HG03457 (cell line): ENCODE results near the gene GH2.
"Not testable (repeated sequence)": the region's sequence is repeated elsewhere in the genome, so short reads cannot be mapped to it uniquely, and the experiment has no call there.

Experiments used
- ATAC-seq: cut with Tn5 transposase; IDR thresholded peaks from one replicate; pipeline ENCODE4 v1.9.1; 2021; ENCODE audit warnings: moderate number of reproducible peaks; ENCODE audit not compliant: unreplicated experiment

GH2 gene

DNA sequence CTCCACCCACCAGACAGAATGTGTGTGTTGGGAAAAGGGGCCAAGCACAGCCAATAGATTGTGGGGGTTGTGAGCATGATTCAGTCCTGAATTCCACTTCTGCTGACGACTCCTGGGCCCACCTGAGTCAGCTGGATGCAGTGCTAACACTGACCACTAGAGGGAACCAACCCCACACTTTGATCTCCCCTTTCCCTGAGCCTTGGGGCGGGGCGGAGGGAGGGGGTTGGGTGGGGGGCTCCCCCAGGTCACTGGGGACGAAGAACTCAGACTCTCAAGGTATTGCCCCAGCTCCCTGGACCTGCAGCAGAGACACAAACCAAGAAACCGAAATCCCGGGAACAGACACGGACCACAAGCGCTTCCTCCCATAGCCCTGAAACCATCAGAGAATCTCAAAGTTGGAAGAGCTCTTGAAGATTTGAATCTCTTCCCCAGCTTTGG is 29.9 kb upstream of the GH2 start:
- ATAC-seq: no peak

DNA sequence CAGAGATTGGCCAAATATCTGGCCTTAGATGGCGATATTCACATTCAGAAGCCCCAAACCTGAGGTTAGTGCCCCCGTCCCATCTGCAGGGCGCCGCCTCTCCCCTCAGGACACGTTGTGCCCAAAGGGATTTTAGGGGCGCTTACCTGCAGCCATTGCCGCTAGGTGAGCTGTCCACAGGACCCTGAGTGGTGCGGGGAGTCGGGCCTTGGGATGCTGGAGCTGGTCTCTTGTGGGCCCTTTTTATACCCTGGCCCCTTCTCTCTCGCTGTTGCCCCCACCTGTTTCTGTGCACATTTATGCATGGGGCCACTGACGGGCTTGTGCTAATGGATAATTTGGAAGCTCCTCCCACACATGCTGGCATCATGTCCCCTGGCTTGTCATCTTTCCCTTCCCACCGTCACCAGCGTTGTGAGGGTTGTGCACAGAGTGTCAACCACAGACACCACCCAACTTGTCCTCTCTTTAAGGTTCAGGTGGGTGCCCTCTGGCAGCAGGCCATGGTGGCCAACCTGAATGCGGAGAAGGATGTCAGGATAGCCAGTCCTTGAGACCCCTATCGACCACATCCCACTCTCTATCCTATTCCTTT is 29.4 kb upstream of the GH2 start, which contains the start of gene CSHL1:
Gene CSHL1 (minus strand): TSS at position 218 of the 595 bp plus-strand sequence. CDS start 62 bp downstream, at position 156.
- no peak for ATAC-seq

GRCh38 chr17:63910096-63910495 is 28.4 kb upstream of the GH2 start:
- ATAC-seq: no peak

GRCh38 chr17:63909586-63909985 is 27.8 kb upstream of the GH2 start:
- ATAC-seq: not testable (repeated sequence)

DNA sequence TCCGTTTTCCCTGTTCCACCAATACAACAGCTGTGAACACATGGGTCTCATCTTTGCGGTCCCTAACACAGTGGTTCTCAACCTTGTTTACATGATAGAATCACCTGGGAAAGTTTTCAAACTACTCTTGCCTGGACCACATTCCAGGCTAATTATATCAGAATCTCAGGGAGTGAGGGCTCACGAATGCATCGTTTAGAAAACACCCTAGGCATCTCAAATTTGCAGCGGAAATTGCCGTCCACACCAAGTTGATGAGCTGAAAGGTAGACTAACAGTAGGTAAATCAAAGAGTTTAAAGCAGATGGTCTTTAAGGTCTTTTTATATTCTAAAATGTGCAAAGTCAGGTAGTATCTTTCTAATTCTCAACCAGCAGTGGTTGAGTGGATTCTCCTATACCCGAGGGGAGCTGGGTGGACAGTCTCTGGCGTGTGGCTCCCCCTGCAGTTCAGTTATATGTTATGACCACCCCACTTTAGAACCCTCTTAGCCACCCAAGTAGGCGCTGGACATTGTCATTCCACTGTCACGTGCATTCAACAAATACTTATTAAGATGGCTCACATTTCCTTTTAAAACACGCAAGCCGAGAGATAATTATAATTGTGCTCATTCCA is 25.5 kb upstream of the GH2 start:
- not testable (repeated sequence) for ATAC-seq

DNA sequence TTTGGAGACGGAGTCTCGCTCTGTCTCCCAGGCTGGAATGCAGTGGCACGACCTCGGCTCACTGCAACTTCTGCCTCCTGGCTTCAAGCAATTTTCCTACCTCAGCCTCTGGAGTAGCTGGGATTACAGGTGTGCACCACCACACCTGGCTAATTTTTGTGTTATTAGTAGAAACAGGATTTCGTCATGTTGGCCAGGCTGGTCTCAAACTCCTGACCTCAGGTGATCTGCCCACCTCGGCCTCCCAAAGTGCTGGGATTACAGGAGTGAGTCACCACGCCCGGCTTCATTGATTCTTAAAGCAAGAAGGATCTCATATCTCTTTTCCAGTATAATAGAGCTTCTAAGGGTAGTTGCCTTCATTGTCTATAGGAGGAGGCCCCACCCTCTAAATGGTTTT is 23.1 kb upstream of the GH2 start:
- ATAC-seq: not testable (repeated sequence)

DNA sequence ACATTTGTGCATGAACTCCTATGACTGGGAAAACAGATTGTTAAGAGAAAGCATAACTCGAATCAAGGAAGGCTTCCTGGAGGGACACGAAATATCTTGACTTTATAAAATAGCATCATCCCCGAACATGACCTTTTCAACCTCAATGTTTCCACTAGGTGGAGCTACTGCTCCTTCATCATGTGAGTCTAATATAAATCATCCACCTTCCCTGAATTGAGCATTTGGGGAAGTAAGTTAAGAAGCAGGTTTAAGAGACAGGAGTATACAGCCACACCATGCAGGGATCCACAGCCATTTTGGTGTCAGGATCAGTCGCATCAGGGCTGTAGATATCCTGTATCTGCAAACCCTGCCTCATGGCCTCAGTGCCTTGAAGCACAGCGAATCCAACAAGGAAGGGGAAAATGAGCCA is 22.1 kb upstream of the GH2 start:
- not testable (repeated sequence) for ATAC-seq

DNA sequence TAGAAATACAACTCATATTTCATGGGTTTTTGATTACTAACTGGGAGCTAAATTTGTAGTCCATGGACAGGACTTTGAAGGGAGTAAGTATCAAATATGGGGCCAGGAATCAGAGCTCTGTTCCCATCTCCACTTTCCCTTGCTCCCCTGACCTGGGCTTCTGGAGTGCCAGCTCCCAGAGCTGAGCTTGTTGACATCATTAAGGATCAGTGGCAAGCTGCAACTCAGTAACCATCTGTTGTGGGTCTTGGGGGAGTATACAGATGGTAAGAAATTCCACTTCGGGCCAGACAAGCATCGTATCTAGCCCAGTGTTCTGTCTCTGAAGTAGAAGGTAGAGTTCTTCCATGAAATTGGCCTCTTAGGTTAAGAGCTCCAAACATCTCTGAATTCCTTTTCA is 20.2 kb upstream of the GH2 start:
- not testable (repeated sequence) for ATAC-seq

- ATAC-seq: not testable (repeated sequence)
These were observed 17.4 kb upstream of the GH2 start for GRCh38 chr17:63898899-63899798.

GRCh38 chr17:63896524-63897354 is 15.0 kb upstream of the GH2 start, which contains the start of gene CSH1:
Gene CSH1 (minus strand): TSS chr17:63896574. CDS start chr17:63896511, 63 bp downstream.
- not testable (repeated sequence) for ATAC-seq

- ATAC-seq: not testable (repeated sequence)
These were observed 13.1 kb upstream of the GH2 start for GRCh38 chr17:63894821-63895220.

- not testable (repeated sequence) for ATAC-seq
These were observed 12.3 kb upstream of the GH2 start for GRCh38 chr17:63894021-63894420.

DNA sequence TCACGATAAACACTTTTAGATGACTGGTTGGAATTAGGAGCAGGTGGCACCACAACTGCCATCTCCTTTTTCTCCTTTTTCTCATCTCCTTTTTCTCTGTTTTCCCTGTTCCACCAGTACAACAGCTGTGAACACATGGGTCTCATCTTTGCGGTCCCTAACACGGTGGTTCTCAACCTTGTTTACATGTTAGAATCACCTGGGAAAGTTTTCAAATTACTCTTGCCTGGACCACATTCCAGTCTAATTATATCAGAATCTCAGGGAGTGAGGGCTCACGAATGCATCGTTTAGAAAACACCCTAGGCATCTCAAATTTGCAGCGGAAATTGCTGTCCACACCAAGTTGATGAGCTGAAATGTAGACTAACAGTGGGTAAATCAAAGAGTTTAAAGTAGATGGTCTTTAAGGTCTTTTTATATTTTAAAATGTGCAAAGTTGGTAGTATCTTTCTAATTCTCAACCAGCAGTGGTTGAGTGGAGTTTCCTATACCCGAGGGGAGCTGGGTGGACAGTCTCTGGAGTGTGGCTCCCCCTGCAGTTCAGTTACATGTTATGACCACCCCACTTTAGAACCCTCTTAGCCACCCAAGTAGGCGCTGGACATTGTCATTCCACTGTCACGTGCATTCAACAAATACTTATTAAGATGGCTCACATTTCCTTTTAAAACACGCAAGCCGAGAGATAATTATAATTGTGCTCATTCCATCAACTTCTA is 10.7 kb upstream of the GH2 start:
- ATAC-seq: not testable (repeated sequence)

- not testable (repeated sequence) for ATAC-seq
These were observed 7.5 kb upstream of the GH2 start for GRCh38 chr17:63889026-63889848.

DNA sequence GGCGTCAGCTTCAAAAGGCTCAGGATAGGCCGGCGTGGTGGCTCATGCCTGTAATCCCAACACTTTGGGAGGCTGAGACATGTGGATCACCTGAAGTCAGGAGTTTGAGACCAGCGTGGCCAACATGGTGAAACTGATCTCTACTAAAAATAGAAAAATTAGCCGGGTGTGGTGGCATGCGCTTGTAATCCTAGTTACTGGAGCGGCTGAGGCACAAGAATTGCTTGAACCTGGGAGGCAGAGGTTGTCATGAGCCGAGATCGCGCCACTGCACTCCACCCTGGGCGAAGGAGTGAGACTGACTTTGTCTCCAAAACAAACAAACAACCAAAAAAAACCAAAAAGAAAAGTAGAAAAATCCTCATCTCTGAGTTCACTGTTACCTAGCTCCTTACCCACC is 3.4 kb upstream of the GH2 start:
- not testable (repeated sequence) for ATAC-seq

DNA sequence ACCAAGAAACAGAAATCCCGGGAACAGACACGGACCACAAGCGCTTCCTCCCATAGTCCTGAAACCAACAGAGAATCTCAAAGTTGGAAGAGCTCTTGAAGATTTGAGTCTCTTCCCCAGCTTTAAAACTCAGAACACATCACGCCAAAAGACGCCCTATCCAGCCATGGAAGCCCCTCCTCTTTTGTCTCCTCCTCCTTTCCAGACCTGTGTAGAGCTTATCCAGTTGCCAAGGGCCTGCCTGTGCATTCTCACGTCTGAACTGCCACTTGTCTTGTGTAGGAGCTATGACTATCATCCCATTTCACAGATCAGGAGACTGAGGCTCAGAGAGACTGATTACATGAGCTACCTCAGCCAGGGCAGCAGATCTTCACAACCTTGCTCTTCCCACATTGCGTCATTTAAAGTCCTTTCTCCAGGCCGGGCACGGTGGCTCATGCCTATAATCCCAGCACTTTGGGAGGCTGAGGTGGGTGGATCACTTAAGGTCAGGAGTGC is 932 bp upstream of the GH2 start:
- not testable (repeated sequence) for ATAC-seq

DNA sequence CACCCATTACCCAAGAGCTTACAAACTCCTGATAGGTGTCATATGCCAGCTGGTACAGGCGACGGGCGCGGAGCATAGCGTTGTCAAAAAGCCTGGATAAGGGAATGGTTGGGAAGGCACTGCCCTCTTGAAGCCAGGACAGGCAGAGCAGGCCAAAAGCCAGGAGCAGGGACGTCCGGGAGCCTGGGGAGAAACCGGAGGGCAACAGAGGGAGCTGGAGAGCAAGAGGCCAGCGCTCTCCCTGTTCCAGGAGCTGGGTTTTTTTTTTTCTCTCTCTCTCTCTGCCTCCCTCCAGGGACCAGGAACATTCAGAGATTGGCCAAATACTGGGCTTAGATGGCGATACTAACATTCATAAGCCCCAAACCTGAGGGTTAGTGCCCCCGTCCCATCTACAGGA is 407 bp downstream of the GH2 start:
- ATAC-seq: not testable (repeated sequence)

DNA sequence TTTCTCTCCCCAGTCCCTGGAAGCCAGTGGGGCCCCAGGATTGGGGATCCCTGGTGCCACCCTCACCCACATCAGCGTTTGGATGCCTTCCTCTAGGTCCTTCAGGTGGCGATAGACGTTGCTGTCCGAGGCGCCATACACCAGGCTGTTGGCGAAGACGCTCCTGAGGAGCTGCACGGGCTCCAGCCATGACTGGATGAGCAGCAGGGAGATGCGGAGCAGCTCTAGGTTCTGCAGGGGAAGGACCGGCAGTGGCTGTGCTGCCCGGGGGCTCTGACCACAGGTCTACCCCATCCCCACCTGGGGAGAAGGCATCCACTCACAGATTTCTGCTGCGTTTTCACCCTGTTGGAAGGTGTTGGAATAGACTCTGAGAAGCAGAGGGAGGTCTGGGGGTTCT is 1.0 kb downstream of the GH2 start:
- no peak for ATAC-seq

DNA sequence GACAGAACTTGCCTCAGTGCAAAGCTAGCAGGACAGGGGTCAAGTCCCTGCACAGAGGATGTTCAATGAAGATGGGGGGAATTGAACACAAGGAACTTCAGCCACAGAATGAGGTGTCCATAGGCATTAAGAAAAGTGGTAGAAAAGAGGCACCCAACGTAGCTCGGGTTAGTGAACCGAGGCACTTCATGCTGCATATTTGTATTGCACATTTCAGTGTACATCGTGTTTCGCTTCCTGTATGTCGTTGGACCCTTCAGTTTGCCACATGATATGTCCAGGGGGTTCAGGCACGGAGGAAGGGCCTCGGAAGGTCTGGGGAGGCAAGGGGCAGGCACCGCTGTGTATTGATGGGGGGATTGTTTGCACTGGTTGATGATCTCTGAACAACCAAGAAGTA is 3.3 kb downstream of the GH2 start:
- not testable (repeated sequence) for ATAC-seq
